Measurements from ENCODE around the gene CALCOCO1. TPM values are rescaled to one million over a fixed set of nuclear protein-coding genes. Genes with fewer than 3 reads are reported as not detected.
"Not testable (repeated sequence)": the region's sequence is repeated elsewhere in the genome, so short reads cannot be mapped to it uniquely, and the experiment has no call there.

The CALCOCO1 gene
- total RNA-seq, 4 donors from 2014 or later, result 400 to 469 (median 424) TPM

GRCh38 chr12:53726341-53726740, 911 bp downstream of the CALCOCO1 start:
- Histone ChIP-seq H3K4me3 (peak overlapping the region; percentile 75 to 98), H3K36me3 (peaks cover 0 to 45% of the 10 kb centered on the region in 2 donors), H3K4me1 (peaks cover 3 to 31% (median 10%) of the 10 kb centered on the region in 3 donors), H3K27ac (peak overlapping the region in 1 of 4 donors; percentile 77), H3K9me3 (no peaks in the 10 kb centered on the region), H3K27me3 (no peaks in the 10 kb centered on the region)
- ATAC-seq, result no peak
- WGBS, 2 donors (ENCODE audit: low coverage in 1 of 2), result 13 to 21% methylated on average over 1 to 2 of the region's 2 CpGs
- TF ChIP-seq POLR2AphosphoS5 (IDR thresholded peaks at IDR 0.05), result no peak
- TF ChIP-seq CTCF (IDR thresholded peaks at IDR 0.05), result no peak
- no peak for TF ChIP-seq POLR2A (IDR thresholded peaks at IDR 0.05)
- no peak for TF ChIP-seq EP300 (IDR thresholded peaks at IDR 0.05)

- no peak for TF ChIP-seq CTCF (IDR thresholded peaks at IDR 0.05)
- TF ChIP-seq POLR2A (IDR thresholded peaks at IDR 0.05), result no peak
- no peak for TF ChIP-seq POLR2AphosphoS5 (IDR thresholded peaks at IDR 0.05)
- TF ChIP-seq EP300 (IDR thresholded peaks at IDR 0.05), result no peak
- ATAC-seq, result no peak
- Histone ChIP-seq H3K9me3 (no peaks in the 10 kb centered on the region), H3K27me3 (no peaks in the 10 kb centered on the region), H3K27ac (no peak overlapping the region), H3K36me3 (peaks cover 0 to 50% of the 10 kb centered on the region in 2 donors), H3K4me3 (peak overlapping the region in 1 of 2 donors; percentile 75), H3K4me1 (peaks cover 3 to 31% (median 10%) of the 10 kb centered on the region in 3 donors)
- WGBS, 2 donors (ENCODE audit: low coverage in 1 of 2), result 11 to 23% methylated on average over 1 to 3 of the region's 4 CpGs
Measured at GRCh38 chr12:53725824-53726223, 1.4 kb downstream of the CALCOCO1 start.

GRCh38 chr12:53722450-53723041, 4.7 kb downstream of the CALCOCO1 start:
- Histone ChIP-seq H3K36me3 (peaks cover 0 to 82% of the 10 kb centered on the region in 2 donors), H3K4me1 (peaks cover 3 to 23% (median 10%) of the 10 kb centered on the region in 3 donors), H3K4me3 (no peak overlapping the region), H3K27ac (no peak overlapping the region), H3K27me3 (no peaks in the 10 kb centered on the region), H3K9me3 (no peaks in the 10 kb centered on the region)
- TF ChIP-seq CTCF (IDR thresholded peaks at IDR 0.05) (no peak), POLR2A (IDR thresholded peaks at IDR 0.05) (no peak), EP300 (IDR thresholded peaks at IDR 0.05) (no peak), POLR2AphosphoS5 (IDR thresholded peaks at IDR 0.05) (no peak)
- WGBS, 2 donors (ENCODE audit: low coverage in 1 of 2), result 86% methylated on average over 3 of the region's 3 CpGs; no CpG with 5 or more reads in 1 of the 2 donors
- ATAC-seq, result no peak

- Histone ChIP-seq H3K9me3 (no peaks in the 10 kb centered on the region), H3K4me3 (no peak overlapping the region), H3K4me1 (peaks cover 3 to 14% (median 8%) of the 10 kb centered on the region in 3 donors), H3K27me3 (no peaks in the 10 kb centered on the region), H3K27ac (no peak overlapping the region), H3K36me3 (peaks cover 0 to 98% of the 10 kb centered on the region in 2 donors)
- no CpG with 5 or more reads among the region's 1 CpG for WGBS, 2 donors (ENCODE audit: low coverage in 1 of 2)
- TF ChIP-seq POLR2A (IDR thresholded peaks at IDR 0.05) (no peak), CTCF (IDR thresholded peaks at IDR 0.05) (no peak), EP300 (IDR thresholded peaks at IDR 0.05) (no peak), POLR2AphosphoS5 (IDR thresholded peaks at IDR 0.05) (no peak)
- ATAC-seq, result no peak
Measured at GRCh38 chr12:53720946-53721345, 6.3 kb downstream of the CALCOCO1 start.

- no peak for TF ChIP-seq EP300 (IDR thresholded peaks at IDR 0.05)
- no peak for TF ChIP-seq CTCF (IDR thresholded peaks at IDR 0.05)
- no peak for TF ChIP-seq POLR2A (IDR thresholded peaks at IDR 0.05)
- no peak for TF ChIP-seq POLR2AphosphoS5 (IDR thresholded peaks at IDR 0.05)
- 40 to 50% methylated on average over 1 to 2 of the region's 2 CpGs for WGBS, 2 donors (ENCODE audit: low coverage in 1 of 2)
- H3K4me1 ChIP-seq, result peaks cover 0 to under 1% (median 0%) of the 10 kb centered on the region in 3 donors
- H3K4me3 ChIP-seq, result no peak overlapping the region
- H3K27ac ChIP-seq, result no peak overlapping the region
- H3K27me3 ChIP-seq, result no peaks in the 10 kb centered on the region
- H3K9me3 ChIP-seq, result no peaks in the 10 kb centered on the region
- peaks cover 0 to 100% of the 10 kb centered on the region in 2 donors for H3K36me3 ChIP-seq
- no peak for ATAC-seq
Measured at GRCh38 chr12:53719649-53720048, 7.6 kb downstream of the CALCOCO1 start.

- H3K4me3 ChIP-seq, H3K4me1 ChIP-seq, ATAC-seq, H3K27me3 ChIP-seq, H3K9me3 ChIP-seq, H3K27ac ChIP-seq: not testable (repeated sequence)
- 85 to 90% methylated on average over 4 of the region's 6 CpGs for WGBS, 2 donors (ENCODE audit: low coverage in 1 of 2)
- H3K36me3 ChIP-seq, result peaks cover 0 to 100% of the 10 kb centered on the region in 2 donors
Measured at GRCh38 chr12:53718567-53718966, 8.7 kb downstream of the CALCOCO1 start.
